SK-N-SH treated with all-trans-retinoic acid at 6 μM for 48 hours (cell line): Measurements from ENCODE around the gene TATDN3.

ENCODE experiments used
- CREB5 ChIP-seq: fragments of 250-450 bp; sonication (Bioruptor Pico); IDR thresholded peaks from 2 replicates; pipeline ENCODE4 v1.5.1; 2020; ENCODE audit warnings: low read depth, mild to moderate bottlenecking, moderate library complexity
- ZNF8 ChIP-seq: fragments of 450-650 bp; formaldehyde crosslinking; IDR thresholded peaks from 2 replicates; pipeline ENCODE4 v1.5.0; 2020; ENCODE audit warnings: mild to moderate bottlenecking, moderate library complexity
- TF ChIP-seq, protein P1 (sequence below): fragments of 250-450 bp; sonication (Bioruptor Pico); IDR thresholded peaks from 2 replicates; pipeline ENCODE4 v1.8.0; 2020; ENCODE audit warnings: mild to moderate bottlenecking, moderate library complexity, borderline replicate concordance

GRCh38 chr1:212853658-212854057 lies 62.0 kb downstream of the TATDN3 start:
- TF ChIP-seq ZNF8 (CRISPR knock-in tag) (no peak), CREB5 (CRISPR knock-in tag) (no peak)
- TF ChIP-seq, protein P1, sequence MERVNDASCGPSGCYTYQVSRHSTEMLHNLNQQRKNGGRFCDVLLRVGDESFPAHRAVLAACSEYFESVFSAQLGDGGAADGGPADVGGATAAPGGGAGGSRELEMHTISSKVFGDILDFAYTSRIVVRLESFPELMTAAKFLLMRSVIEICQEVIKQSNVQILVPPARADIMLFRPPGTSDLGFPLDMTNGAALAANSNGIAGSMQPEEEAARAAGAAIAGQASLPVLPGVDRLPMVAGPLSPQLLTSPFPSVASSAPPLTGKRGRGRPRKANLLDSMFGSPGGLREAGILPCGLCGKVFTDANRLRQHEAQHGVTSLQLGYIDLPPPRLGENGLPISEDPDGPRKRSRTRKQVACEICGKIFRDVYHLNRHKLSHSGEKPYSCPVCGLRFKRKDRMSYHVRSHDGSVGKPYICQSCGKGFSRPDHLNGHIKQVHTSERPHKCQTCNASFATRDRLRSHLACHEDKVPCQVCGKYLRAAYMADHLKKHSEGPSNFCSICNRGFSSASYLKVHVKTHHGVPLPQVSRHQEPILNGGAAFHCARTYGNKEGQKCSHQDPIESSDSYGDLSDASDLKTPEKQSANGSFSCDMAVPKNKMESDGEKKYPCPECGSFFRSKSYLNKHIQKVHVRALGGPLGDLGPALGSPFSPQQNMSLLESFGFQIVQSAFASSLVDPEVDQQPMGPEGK (CRISPR knock-in tag), result no peak
